ENCODE results near the gene TEX36.
"Not testable (repeated sequence)": the region's sequence is repeated elsewhere in the genome, so short reads cannot be mapped to it uniquely, and the experiment has no call there.

Gene TEX36

GRCh38 chr10:125631806-125632205 is 51.2 kb downstream of the TEX36 start:
- no peak for DNase-seq (ENCODE audit: low read depth in 2 of 2)

DNA sequence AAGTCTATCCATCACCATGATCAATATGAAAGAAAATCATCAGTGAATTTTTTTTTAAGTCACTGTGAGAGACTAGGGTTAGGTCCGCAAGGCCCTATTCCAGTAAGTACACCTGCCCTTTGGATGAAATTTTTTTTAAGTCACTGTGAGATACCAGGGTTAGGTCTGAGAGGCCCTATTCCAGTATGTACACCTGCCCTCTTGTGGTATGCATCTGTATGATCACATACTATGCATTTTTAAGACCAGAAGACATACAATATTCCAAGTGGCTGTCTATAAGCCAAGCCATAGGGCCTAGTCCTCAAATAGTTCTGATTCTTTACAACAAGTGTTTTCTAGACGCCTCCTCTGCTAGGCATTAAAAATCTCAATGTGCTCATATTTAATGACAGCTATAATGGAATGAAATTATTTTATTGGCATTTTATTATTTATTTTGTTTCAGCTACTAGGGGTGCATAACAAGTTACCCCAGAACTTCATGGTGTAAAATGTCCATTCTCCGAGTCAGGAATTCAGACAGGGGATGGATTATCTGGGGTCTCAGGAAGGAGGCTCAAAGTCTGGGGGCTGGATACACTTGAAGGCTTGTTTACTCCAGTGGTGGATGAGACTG is 53.1 kb downstream of the TEX36 start:
- DNase-seq (ENCODE audit: low read depth in 2 of 2) = no peak

- no peak for DNase-seq (ENCODE audit: low read depth in 2 of 2)
Observed at GRCh38 chr10:125628104-125629049, 54.6 kb downstream of the TEX36 start.

GRCh38 chr10:125627646-125628045 is 55.3 kb downstream of the TEX36 start:
- DNase-seq (ENCODE audit: low read depth in 2 of 2) = no peak

GRCh38 chr10:125626671-125627070 is 56.3 kb downstream of the TEX36 start:
- DNase-seq (ENCODE audit: low read depth in 2 of 2) = no peak

- no peak for DNase-seq (ENCODE audit: low read depth in 2 of 2)
Observed at GRCh38 chr10:125625586-125625985, 57.4 kb downstream of the TEX36 start.

DNA sequence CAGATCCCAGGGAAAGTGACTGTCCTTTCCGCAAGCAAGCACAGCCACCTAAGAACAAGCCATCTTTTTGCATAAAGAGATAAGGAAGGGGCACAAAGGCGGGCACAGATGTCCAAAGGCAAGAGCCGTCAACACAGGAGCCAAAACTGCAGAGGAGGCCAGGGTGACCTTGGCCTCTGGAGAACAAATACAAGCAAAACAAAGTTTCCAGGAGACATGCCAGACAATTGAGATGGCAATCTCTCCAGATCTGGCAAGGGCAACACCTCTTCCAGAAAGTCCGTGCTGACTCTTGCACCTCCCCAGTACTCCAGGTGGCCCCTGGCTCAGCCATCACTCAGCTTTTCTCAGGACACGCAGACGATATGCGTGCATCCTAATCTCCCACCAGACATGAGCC is 58.2 kb downstream of the TEX36 start:
- DNase-seq (ENCODE audit: low read depth in 2 of 2) = no peak

DNA sequence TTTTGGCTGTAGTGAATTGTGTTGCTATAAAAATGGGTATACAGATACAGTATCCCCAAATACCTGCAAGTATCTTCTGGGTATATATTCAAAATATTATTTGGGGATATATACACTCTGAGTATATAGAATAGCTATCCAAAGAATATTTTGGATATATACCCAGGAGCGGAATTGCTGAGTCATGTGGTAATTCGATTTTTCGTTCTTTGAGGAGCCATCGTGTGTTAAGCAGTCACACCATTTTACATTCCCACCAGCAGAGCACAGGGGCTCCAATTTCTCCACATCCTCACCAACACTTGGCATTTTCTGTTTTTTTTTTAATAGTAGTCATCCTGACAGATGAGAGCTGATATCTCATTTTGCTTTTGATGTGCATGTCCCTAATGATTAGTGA is 61.9 kb downstream of the TEX36 start:
- no peak for DNase-seq (ENCODE audit: low read depth in 2 of 2)

DNA sequence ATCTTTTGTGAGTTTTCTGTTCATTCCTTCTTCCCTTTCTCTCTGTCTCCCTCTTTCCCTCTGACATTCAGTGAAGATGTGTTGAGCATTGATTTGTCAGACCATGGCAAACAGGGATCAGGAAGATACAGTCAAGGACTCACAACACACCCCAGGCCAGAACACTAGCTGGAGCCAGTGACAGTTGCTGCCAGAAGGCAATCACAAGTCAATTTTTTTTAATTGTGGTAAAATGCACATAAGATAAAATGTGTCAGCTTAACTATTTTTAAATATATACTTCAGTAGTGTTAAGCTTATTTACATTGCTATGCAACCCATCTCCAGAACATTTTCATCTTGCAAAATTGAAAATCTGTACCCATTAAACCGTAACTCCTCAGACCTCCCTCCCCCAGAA is 62.6 kb downstream of the TEX36 start:
- DNase-seq (ENCODE audit: low read depth in 2 of 2) = no peak

- DNase-seq (ENCODE audit: low read depth in 2 of 2) = not testable (repeated sequence)
Observed at GRCh38 chr10:125613062-125613461, 69.9 kb downstream of the TEX36 start.

DNA sequence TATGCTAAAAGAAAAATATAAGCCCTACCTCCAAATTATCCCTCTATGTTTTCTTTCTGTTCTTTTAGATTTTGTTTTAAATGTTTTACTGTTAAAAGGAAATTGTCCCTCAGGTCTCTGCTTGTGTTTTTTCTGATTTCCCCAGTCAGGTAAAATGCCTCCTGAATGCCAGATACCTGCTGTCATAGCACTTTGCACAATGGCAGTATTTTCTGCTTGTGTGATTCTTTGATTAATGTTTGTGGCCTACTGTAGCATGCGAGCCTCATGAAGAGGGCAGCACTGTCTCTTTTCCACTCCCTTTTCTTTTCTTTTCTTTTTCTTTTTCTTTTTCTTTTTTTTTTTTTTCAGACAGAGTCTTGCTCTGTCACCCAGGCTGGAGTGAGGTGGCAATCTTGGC is 71.2 kb downstream of the TEX36 start:
- DNase-seq (ENCODE audit: low read depth in 2 of 2) = no peak

DNA sequence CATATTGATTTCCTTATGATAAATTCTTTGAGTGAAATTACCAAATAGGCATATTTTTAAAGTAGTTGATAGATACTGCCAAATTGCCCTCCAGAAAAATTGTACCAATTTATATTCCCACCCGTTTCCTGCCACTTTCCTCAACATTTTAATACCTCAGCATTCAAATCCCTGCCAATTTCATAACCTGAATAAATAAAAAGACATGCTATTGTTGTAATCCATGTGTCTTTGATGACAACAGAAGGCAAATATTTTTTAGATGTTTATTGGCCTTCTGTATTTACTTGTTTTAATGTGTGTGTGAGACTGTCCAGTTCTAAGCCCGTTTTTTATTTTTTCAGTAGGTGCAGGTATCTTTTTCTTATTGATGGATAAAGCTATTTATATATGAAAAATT is 71.7 kb downstream of the TEX36 start:
- DNase-seq (ENCODE audit: low read depth in 2 of 2) = no peak

GRCh38 chr10:125609859-125610258 is 73.1 kb downstream of the TEX36 start:
- no peak for DNase-seq (ENCODE audit: low read depth in 2 of 2)

DNA sequence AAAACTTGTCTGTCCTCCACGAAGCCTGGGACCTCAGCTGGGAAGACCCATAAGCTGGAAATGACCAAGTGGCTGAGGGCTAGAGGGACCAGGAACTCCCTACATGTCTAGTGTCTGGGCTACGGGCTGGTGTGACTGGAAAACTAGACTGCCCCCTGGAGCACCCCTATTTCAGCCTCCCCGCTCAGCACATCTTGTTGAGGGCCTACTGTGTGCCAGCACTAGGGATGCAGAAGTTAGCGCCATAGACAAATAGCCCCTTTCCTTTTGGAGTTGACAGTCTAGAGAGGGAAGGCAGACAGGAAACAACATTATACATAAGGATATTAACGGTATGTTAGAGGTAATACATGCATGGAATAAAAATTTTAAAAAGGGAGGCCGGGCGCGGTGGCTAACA is 74.5 kb downstream of the TEX36 start:
- DNase-seq (ENCODE audit: low read depth in 2 of 2) = no peak

DNA sequence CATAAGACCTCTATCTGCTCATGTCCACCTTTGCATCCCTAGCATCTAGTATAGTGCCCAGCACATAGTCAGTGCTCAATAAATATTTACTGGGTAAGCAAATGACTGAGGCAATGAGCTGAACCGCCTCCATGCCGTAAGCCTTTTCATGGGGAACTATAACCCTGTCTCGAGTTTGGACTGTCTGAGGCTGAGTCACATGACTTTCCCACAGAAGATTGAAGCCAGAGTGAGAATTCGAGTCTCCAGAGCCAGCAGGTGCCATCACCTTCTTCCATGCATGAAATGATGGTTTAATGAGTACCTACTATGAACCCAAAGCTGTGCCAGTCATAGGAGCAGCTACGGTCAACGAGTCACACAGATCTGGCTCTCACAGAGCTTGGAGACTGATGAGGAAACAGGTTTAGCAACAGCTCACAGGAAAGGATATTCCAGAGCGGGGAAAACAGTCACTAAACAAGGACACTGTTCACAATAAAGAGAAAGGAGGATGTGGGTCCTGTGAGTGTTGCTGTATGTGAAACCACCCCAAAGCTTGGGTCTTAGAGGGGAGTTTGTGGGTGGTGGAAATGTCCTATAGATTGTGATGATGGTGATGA is 75.2 kb downstream of the TEX36 start:
- no peak for DNase-seq (ENCODE audit: low read depth in 2 of 2)

DNA sequence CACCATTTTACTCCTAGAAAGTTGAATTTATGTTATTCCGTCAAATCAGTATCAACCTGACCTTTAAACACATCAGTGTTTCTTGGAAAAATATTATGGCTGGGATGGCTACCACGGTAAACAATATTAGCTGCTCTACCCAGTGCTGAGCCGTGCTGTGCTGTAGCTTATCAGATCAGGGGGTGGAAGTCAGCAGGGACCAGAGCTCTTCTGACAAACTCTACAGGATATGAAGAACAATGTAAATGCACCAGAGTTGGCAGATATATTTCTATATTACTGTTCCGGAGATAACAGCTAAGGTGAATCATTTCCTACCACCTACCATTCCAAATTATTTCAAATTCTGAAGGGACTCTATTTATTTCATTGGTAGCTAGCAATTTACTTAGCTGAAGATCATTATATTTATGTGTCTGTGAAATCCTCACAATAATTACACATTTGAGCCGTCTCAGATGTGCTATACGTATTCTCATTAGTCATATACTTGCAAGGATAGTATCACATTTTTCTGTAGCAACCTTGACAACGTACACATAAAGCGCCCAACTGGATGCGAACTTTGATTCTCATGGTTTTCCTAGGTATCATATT is 76.5 kb downstream of the TEX36 start:
- no peak for DNase-seq (ENCODE audit: low read depth in 2 of 2)

All from stimulated activated CD4-positive, alpha-beta T cell treated with anti-CD3 and anti-CD28 coated beads, Interleukin-15, amount 100 ng/mL, for 48 hours (primary cell).